ENCODE measurements around the gene SRMS.

The SRMS gene

GRCh38 chr20:63566395-63567135, 19.0 kb upstream of the SRMS start:
- DNase-seq (ENCODE audit: low spot score), result no peak
- ChIA-PET CTCF (interaction anchor here (0.6 kb wide), 1 partner anchor 16 kb away, joined by 4 read pairs; no protein-coding TSS in a partner anchor), POLR2A (ENCODE audit: low non-redundant PET) (no interaction called here)
- no peak overlapping the region for H3K27ac ChIP-seq
- TF ChIP-seq, protein P1, sequence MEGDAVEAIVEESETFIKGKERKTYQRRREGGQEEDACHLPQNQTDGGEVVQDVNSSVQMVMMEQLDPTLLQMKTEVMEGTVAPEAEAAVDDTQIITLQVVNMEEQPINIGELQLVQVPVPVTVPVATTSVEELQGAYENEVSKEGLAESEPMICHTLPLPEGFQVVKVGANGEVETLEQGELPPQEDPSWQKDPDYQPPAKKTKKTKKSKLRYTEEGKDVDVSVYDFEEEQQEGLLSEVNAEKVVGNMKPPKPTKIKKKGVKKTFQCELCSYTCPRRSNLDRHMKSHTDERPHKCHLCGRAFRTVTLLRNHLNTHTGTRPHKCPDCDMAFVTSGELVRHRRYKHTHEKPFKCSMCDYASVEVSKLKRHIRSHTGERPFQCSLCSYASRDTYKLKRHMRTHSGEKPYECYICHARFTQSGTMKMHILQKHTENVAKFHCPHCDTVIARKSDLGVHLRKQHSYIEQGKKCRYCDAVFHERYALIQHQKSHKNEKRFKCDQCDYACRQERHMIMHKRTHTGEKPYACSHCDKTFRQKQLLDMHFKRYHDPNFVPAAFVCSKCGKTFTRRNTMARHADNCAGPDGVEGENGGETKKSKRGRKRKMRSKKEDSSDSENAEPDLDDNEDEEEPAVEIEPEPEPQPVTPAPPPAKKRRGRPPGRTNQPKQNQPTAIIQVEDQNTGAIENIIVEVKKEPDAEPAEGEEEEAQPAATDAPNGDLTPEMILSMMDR (conservative IDR thresholded peaks at IDR 0.05; ENCODE audit: low read depth), result no peak

GRCh38 chr20:63565699-63566335, 18.3 kb upstream of the SRMS start:
- POLR2A ChIA-PET (ENCODE audit: low non-redundant PET), result no interaction called here
- TF ChIP-seq, protein P1 (conservative IDR thresholded peaks at IDR 0.05; ENCODE audit: low read depth), result no peak
- H3K27ac ChIP-seq, result no peak overlapping the region
- CTCF ChIA-PET, result interaction anchor here (0.9 kb wide), 1 partner anchor 472 kb away, joined by 6 read pairs; no protein-coding TSS in a partner anchor
- no peak for DNase-seq (ENCODE audit: low spot score)

DNA sequence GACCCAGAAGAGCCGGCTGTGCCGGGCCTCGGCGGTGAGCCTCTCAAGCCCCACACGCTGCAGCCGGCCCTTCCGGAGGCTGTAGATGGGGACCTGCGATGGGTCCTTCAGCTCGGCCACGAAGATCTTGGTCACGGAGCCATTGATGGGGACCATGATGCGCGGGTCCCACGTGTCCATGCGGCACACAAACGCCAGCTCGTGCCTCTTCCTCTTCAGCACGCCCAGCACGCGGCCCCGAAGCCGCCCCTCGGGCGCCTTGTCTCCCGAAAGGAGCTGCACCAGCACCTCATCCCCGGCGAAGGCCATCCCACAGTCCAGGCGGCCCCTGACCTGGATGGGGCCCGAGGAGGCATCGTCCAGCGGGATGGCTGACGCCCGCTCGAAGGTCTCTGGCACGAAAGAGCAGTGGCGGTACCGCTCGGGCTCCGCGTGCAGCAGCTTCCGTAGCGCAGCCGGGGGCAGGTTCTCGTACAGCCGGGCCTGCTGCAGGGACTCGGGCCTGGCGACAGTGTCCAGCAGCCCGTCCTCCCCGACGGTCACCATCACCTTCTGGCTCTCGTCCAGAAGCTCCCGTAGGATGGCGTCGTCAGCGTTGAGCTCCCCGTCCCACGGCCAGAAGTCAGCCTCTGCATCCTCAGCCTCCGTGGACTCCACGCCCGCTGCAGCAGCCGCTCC, 17.6 kb upstream of the SRMS start:
- ChIA-PET CTCF (interaction anchor here (0.9 kb wide), 1 partner anchor 473 kb away, joined by 6 read pairs; no protein-coding TSS in a partner anchor), POLR2A (ENCODE audit: low non-redundant PET) (no interaction called here)
- TF ChIP-seq, protein P1 (conservative IDR thresholded peaks at IDR 0.05; ENCODE audit: low read depth), result no peak
- DNase-seq (ENCODE audit: low spot score), result no peak
- no peak overlapping the region for H3K27ac ChIP-seq

- CTCF ChIA-PET, result interaction anchor here (0.9 kb wide), 1 partner anchor 474 kb away, joined by 6 read pairs; no protein-coding TSS in a partner anchor
- POLR2A ChIA-PET (ENCODE audit: low non-redundant PET), result no interaction called here
- H3K27ac ChIP-seq, result no peak overlapping the region
- TF ChIP-seq, protein P1 (conservative IDR thresholded peaks at IDR 0.05; ENCODE audit: low read depth), result no peak
- no peak for DNase-seq (ENCODE audit: low spot score)
Measured at GRCh38 chr20:63564036-63564810, 16.7 kb upstream of the SRMS start.

DNA sequence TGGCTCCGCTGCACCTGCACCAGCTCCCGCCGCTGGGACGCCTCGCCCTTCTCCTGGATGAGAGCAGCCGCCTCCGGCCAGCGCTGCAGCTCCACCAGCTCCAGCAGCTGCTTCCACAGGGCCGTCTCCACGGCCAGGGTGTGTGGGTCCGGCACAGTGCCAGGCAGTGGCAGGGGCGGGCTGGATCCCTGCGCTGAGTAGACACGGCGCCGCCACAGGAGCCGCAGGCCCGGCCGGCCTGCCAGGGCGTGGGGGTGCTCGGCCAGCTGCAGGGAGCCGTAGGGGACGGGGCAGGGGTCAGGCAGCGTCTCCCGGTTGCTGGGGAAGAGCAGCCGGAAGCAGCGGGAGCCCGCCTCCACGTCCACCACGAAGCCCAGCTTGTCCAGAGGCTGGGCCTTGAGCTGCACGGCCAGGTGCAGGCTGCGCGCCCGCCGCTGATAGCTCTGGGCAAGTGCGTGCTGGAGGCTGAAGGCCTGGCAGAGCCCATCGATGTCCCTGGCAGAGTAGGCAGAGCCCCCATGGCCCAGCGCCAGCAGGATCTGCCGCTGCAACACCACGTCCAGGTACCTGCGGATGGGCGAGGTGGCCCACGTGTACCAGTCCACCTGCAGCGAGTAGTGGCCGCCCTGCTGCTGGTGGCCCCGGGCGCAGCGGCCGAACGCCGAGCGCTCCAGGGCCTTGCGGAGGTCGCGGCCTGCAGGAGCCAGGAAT, 15.8 kb upstream of the SRMS start:
- DNase-seq (ENCODE audit: low spot score), result no peak
- TF ChIP-seq, protein P1 (conservative IDR thresholded peaks at IDR 0.05; ENCODE audit: low read depth), result no peak
- POLR2A ChIA-PET (ENCODE audit: low non-redundant PET), result no interaction called here
- no peak overlapping the region for H3K27ac ChIP-seq
- CTCF ChIA-PET, result interaction anchor here (0.6 kb wide), 1 partner anchor 89 kb away, joined by 3 read pairs; no protein-coding TSS in a partner anchor
